OCI-LY3 (cell line): ENCODE measurements around the gene TAS2R40.

Experiments used
- EZH2phosphoT487 ChIP-seq: fragments of 200-600 bp; shearing (Covaris generic); IDR thresholded peaks from 2 replicates; pipeline ENCODE4 v1.6.1; 2018; ENCODE audit warnings: antibody characterized with exemption, mixed run types, low read depth
- TF ChIP-seq, protein P1 (sequence below): fragments of 200-600, 300-600 bp; sonication (generic); IDR thresholded peaks from 2 replicates; pipeline ENCODE4 v1.5.1; 2014; ENCODE audit warnings: antibody characterized with exemption, low read length, low read depth

DNA sequence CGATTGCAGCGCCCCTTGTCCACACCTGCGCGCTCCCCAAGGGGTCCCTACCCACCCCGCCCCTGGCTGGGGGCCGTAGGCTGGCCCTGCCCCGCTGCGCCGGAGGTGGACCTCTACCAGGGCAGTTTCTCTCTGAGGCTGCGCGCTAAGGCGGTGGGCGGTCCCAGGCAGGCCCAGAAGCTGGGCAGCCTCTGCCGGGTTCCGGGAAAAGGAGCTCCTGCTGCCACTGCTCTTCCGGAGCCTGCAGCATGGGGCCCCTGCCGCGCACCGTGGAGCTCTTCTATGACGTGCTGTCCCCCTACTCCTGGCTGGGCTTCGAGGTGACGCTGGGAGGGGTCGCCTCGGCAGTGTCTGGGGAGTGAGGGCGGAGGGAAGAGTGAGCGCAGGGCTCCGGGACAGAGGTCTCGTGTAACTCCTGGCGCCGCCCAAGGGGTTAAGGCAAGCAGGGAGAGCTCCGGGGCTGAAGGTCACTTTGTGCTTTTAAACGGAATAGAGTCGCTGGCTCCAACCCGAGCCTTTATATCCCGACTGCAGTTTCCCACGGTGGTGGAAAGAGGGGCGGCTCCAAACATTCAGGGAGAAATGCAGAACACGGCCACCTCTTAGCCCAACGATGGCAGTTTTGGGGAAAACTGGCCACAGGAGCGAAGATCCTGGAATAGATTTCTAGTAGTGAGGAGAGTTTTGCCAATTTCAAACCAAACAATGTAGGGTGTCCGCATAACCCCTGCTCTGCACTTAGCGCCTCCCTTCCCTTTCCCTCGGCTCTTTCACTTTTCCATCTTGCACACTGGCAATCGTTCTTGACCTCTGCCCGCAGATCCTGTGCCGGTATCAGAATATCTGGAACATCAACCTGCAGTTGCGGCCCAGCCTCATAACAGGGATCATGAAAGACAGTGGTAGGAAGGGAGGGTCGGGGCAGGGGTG lies 41.7 kb downstream of the TAS2R40 start, which contains the start of gene GSTK1:
- TF ChIP-seq, protein P1, sequence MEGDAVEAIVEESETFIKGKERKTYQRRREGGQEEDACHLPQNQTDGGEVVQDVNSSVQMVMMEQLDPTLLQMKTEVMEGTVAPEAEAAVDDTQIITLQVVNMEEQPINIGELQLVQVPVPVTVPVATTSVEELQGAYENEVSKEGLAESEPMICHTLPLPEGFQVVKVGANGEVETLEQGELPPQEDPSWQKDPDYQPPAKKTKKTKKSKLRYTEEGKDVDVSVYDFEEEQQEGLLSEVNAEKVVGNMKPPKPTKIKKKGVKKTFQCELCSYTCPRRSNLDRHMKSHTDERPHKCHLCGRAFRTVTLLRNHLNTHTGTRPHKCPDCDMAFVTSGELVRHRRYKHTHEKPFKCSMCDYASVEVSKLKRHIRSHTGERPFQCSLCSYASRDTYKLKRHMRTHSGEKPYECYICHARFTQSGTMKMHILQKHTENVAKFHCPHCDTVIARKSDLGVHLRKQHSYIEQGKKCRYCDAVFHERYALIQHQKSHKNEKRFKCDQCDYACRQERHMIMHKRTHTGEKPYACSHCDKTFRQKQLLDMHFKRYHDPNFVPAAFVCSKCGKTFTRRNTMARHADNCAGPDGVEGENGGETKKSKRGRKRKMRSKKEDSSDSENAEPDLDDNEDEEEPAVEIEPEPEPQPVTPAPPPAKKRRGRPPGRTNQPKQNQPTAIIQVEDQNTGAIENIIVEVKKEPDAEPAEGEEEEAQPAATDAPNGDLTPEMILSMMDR, result no peak
- no peak for TF ChIP-seq EZH2phosphoT487
